Measurements from ENCODE around the gene RGS17.

The RGS17 gene

DNA sequence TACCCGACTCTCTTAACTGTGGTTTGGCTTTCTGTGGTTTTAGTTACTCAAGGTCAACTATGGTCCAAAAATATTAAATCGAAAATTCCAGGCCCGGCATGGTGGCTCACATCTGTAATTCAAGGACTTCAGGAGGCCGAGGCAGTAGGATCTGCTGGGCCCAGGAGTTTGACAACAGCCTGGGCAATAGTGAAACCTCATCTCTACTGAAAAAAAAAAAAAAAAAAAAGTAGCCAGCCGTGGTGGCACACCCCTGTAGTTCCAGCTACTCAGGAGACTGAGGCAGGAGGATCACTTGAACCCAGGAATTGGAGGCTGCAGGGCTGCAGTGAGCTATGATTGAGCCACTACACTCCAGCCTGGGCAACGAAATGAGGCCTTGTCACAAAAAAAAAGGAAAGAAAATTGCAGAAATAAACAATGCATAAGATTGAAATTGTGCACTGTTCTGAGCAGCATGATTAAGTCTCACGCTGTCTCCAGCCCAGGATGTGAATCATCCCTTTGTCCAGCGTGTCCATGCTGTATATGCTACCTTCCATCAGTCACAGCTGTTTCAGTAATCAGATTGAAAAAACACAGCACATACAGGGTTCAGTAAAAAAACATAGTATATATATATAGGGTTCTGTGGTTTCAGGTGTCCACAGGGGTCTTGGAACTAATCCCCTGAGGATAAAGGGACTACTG lies 40.7 kb downstream of the RGS17 start:
- no peak for DNase-seq (ENCODE audit: low read depth in 1 of 2, low spot score in 1 of 2)
- H3K27ac ChIP-seq (replicated peaks) = no peak overlapping the region
- TF ChIP-seq POLR2AphosphoS5 (IDR thresholded peaks at IDR 0.05; ENCODE audit: low read depth) = no peak
- no peak for TF ChIP-seq SPI1 (IDR thresholded peaks at IDR 0.05; ENCODE audit: borderline replicate concordance, low read depth)
- no peak for TF ChIP-seq GABPA (IDR thresholded peaks at IDR 0.05; ENCODE audit: low read depth)
- TF ChIP-seq, protein P1, sequence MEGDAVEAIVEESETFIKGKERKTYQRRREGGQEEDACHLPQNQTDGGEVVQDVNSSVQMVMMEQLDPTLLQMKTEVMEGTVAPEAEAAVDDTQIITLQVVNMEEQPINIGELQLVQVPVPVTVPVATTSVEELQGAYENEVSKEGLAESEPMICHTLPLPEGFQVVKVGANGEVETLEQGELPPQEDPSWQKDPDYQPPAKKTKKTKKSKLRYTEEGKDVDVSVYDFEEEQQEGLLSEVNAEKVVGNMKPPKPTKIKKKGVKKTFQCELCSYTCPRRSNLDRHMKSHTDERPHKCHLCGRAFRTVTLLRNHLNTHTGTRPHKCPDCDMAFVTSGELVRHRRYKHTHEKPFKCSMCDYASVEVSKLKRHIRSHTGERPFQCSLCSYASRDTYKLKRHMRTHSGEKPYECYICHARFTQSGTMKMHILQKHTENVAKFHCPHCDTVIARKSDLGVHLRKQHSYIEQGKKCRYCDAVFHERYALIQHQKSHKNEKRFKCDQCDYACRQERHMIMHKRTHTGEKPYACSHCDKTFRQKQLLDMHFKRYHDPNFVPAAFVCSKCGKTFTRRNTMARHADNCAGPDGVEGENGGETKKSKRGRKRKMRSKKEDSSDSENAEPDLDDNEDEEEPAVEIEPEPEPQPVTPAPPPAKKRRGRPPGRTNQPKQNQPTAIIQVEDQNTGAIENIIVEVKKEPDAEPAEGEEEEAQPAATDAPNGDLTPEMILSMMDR (IDR thresholded peaks at IDR 0.05; ENCODE audit: insufficient read depth, low read length) = no peak
- TF ChIP-seq, protein P2, sequence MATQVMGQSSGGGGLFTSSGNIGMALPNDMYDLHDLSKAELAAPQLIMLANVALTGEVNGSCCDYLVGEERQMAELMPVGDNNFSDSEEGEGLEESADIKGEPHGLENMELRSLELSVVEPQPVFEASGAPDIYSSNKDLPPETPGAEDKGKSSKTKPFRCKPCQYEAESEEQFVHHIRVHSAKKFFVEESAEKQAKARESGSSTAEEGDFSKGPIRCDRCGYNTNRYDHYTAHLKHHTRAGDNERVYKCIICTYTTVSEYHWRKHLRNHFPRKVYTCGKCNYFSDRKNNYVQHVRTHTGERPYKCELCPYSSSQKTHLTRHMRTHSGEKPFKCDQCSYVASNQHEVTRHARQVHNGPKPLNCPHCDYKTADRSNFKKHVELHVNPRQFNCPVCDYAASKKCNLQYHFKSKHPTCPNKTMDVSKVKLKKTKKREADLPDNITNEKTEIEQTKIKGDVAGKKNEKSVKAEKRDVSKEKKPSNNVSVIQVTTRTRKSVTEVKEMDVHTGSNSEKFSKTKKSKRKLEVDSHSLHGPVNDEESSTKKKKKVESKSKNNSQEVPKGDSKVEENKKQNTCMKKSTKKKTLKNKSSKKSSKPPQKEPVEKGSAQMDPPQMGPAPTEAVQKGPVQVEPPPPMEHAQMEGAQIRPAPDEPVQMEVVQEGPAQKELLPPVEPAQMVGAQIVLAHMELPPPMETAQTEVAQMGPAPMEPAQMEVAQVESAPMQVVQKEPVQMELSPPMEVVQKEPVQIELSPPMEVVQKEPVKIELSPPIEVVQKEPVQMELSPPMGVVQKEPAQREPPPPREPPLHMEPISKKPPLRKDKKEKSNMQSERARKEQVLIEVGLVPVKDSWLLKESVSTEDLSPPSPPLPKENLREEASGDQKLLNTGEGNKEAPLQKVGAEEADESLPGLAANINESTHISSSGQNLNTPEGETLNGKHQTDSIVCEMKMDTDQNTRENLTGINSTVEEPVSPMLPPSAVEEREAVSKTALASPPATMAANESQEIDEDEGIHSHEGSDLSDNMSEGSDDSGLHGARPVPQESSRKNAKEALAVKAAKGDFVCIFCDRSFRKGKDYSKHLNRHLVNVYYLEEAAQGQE (IDR thresholded peaks at IDR 0.05; ENCODE audit: insufficient replicate concordance, low read depth) = no peak
- H3K4me3 ChIP-seq (replicated peaks; ENCODE audit: insufficient read depth, low read length) = no peak overlapping the region
- no peaks in the 10 kb centered on the region for H3K27me3 ChIP-seq (ENCODE audit: insufficient read depth, poor library complexity, severe bottlenecking)

DNA sequence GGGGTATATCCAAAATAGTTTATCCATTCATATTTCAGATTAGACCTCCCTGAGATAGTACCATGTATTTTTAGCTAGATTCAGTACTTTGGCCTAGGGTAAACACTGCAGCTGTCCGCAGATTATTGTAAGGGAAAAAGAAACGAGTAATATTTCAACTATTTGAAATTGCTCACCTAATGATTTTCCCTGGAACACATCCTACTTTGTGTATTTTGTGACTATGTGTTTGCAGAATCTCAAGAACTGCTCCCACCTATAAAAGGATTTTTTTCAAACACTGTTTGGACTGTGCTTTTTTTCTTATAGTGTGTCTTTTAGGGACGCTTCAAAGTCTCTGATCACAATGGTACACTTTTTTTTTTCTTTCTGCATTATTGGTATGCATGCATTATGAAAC lies 42.3 kb downstream of the RGS17 start:
- DNase-seq (ENCODE audit: low read depth in 1 of 2, low spot score in 1 of 2) = no peak

DNA sequence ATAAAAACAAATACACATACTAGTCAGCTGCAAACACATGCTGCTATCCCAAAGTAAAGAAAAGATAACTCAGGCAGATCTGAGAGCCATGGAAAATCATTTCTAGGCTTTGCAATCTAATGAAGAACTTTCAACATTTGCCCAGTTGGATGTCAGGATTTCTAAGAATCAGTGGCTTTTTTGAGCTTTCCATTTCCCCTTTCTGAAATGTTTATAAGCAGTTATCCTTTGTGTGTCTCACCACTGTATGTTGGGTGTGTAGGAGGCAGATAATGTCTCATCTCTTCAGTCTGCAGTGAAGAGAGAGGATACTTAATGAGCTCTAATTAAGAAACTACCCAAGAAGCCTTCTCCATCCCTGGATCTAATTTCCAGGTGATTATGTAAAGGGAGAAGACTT lies 43.6 kb downstream of the RGS17 start:
- Histone ChIP-seq H3K27ac (replicated peaks) (no peak overlapping the region), H3K27me3 (ENCODE audit: insufficient read depth, poor library complexity, severe bottlenecking) (no peaks in the 10 kb centered on the region), H3K4me3 (replicated peaks; ENCODE audit: insufficient read depth, low read length) (no peak overlapping the region)
- no peak for DNase-seq (ENCODE audit: low read depth in 1 of 2, low spot score in 1 of 2)
- no peak for TF ChIP-seq GABPA (IDR thresholded peaks at IDR 0.05; ENCODE audit: low read depth)
- TF ChIP-seq, protein P2 (IDR thresholded peaks at IDR 0.05; ENCODE audit: insufficient replicate concordance, low read depth) = no peak
- TF ChIP-seq, protein P1 (IDR thresholded peaks at IDR 0.05; ENCODE audit: insufficient read depth, low read length) = no peak
- no peak for TF ChIP-seq SPI1 (IDR thresholded peaks at IDR 0.05; ENCODE audit: borderline replicate concordance, low read depth)
- TF ChIP-seq POLR2AphosphoS5 (IDR thresholded peaks at IDR 0.05; ENCODE audit: low read depth) = no peak

More for the DNA sequence above, 42.3 kb downstream of the RGS17 start:
- Histone ChIP-seq H3K4me3 (replicated peaks; ENCODE audit: insufficient read depth, low read length) (no peak overlapping the region), H3K27ac (replicated peaks) (no peak overlapping the region), H3K27me3 (ENCODE audit: insufficient read depth, poor library complexity, severe bottlenecking) (no peaks in the 10 kb centered on the region)
- TF ChIP-seq, protein P2 (IDR thresholded peaks at IDR 0.05; ENCODE audit: insufficient replicate concordance, low read depth) = no peak
- TF ChIP-seq POLR2AphosphoS5 (IDR thresholded peaks at IDR 0.05; ENCODE audit: low read depth) = no peak
- no peak for TF ChIP-seq SPI1 (IDR thresholded peaks at IDR 0.05; ENCODE audit: borderline replicate concordance, low read depth)
- no peak for TF ChIP-seq GABPA (IDR thresholded peaks at IDR 0.05; ENCODE audit: low read depth)
- TF ChIP-seq, protein P1 (IDR thresholded peaks at IDR 0.05; ENCODE audit: insufficient read depth, low read length) = no peak

All from HL-60 (cell line).